ENCODE measurements around the gene ABTB1.

DNA sequence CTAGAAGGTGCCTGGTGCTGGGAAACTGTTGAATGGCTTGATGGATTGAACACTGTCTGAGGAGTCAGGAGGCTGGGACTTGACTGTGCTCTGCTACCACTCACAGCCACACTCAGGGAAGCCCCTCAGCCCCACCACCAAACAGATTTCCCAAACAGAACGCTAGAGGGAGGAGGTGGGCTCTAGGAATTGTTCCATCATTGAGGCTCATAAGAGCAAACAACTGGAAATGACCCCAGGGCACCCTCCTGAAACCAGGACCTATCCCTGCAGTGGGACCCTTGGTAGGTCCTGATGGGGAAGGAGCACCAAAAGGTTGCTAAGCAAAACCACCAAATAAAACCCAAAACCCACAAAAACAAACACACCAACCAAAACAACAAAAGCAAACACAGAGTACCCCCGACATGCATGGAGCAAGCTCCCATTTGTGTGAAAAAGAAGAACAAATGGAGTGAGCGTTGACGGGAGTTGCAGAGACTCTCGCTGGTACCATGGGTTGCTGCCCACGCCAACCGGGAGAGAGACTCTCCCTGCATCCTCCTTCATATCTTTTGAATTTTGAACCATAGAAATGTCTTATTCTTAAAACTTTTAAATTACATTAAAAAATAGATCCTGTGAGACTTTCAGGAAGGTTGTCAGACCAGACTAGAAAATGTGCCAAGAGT lies 45.6 kb downstream of the ABTB1 start:
- TF ChIP-seq, protein P1, sequence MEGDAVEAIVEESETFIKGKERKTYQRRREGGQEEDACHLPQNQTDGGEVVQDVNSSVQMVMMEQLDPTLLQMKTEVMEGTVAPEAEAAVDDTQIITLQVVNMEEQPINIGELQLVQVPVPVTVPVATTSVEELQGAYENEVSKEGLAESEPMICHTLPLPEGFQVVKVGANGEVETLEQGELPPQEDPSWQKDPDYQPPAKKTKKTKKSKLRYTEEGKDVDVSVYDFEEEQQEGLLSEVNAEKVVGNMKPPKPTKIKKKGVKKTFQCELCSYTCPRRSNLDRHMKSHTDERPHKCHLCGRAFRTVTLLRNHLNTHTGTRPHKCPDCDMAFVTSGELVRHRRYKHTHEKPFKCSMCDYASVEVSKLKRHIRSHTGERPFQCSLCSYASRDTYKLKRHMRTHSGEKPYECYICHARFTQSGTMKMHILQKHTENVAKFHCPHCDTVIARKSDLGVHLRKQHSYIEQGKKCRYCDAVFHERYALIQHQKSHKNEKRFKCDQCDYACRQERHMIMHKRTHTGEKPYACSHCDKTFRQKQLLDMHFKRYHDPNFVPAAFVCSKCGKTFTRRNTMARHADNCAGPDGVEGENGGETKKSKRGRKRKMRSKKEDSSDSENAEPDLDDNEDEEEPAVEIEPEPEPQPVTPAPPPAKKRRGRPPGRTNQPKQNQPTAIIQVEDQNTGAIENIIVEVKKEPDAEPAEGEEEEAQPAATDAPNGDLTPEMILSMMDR (IDR thresholded peaks at IDR 0.05): no peak
- TF ChIP-seq MXI1 (IDR thresholded peaks at IDR 0.05; ENCODE audit: low read depth, low read length): no peak
- no peak for TF ChIP-seq RFX5 (IDR thresholded peaks at IDR 0.05; ENCODE audit: low read length)
- TF ChIP-seq RCOR1 (IDR thresholded peaks at IDR 0.05; ENCODE audit: low read length): no peak
- TF ChIP-seq POLR2AphosphoS5 (IDR thresholded peaks at IDR 0.05; ENCODE audit: low read depth, low read length): no peak
- no peak for TF ChIP-seq GABPA (IDR thresholded peaks at IDR 0.05; ENCODE audit: low read depth)
